Mucosa of stomach (tissue), 1 donor: Measurements from ENCODE around the gene HOXC10.

Experiments
- H3K27me3 ChIP-seq: one replicate; pipeline ENCODE4 v1.7.0; 2013; ENCODE audit warnings: mild to moderate bottlenecking, low read length; ENCODE audit not compliant: control insufficient read depth, insufficient read depth
- H3K36me3 ChIP-seq: one replicate; pipeline ENCODE4 v1.7.0; 2013; ENCODE audit warnings: low read length; ENCODE audit not compliant: control insufficient read depth, insufficient read depth
- H3K4me1 ChIP-seq: one replicate; pipeline ENCODE4 v1.7.0; 2013; ENCODE audit warnings: mild to moderate bottlenecking, low read length; ENCODE audit not compliant: control insufficient read depth, insufficient read depth
- H3K4me3 ChIP-seq: one replicate; pipeline ENCODE4 v1.7.0; 2013; ENCODE audit warnings: low read length
- H3K9ac ChIP-seq: one replicate; pipeline ENCODE4 v1.7.0; 2013; ENCODE audit warnings: mild to moderate bottlenecking, low read length, moderate library complexity
- H3K9me3 ChIP-seq: one replicate; pipeline ENCODE4 v1.7.0; 2013; ENCODE audit warnings: mild to moderate bottlenecking, low read length, moderate library complexity; ENCODE audit not compliant: control insufficient read depth
- donor health status: Pancreatic carcinoma.

The HOXC10 gene

DNA sequence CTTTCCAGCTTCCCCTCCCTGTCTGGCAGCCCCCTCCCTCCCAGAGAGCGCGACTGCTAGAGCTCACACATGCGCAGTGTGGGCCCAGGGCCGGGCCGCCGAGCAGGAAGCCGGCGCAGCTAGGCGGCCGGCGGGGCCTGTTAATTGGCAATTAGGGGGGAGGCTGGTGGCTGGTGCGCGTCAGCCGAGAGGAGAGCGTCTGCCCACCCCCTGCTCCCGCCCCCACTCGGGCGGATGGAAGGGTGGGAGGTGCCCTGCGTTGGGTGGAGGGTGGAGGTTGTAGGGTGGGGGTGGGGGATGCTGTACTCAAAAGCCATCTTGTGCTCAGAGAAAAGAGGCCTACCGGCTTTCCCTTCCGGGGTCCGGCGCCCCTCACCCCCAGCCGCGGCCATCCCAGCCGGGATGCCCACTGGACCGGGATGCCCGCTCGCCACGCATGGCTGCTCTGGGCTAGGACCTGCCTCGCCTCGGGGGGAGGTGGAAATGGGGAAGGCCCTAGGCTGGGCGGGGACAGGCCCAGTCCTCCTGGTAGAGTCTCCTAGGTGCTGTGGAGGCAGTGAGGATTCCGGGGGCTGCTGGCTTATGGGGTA lies 33.0 kb downstream of the HOXC10 start:
- no peaks in the 10 kb centered on the region for H3K36me3 ChIP-seq
- H3K4me1 ChIP-seq: peaks cover 31% of the 10 kb centered on the region
- H3K9me3 ChIP-seq: no peaks in the 10 kb centered on the region
- peaks cover 98% of the 10 kb centered on the region for H3K27me3 ChIP-seq
- H3K4me3 ChIP-seq: no peak overlapping the region
- peak overlapping the region; percentile 22 for H3K9ac ChIP-seq

DNA sequence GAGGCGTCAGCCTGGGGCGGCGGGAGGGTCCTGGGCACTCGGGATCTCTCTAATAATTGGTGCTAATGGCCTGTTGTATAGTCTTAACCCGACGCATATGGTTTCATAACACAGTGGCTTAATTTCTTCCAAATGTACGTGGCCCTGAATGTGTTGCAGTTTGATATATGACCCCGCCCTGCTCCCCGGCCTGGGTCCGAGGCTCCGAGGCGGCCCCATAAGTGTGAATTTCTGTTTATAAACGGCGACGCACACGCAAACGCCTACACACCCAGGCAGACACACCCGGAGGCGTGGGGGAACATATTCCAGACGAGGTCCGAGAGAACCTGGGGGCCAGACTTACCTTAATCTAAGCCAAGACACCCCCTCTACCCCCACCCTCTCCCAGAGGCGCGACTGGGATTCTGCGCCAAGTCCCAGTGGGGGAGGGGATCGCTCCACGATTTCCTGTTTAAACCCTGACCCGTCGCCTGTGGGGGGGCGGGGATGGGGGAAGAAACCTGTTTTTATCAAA lies 33.6 kb downstream of the HOXC10 start:
- Histone ChIP-seq H3K4me3 (no peak overlapping the region), H3K9me3 (no peaks in the 10 kb centered on the region), H3K4me1 (peaks cover 31% of the 10 kb centered on the region), H3K9ac (no peak overlapping the region), H3K36me3 (no peaks in the 10 kb centered on the region), H3K27me3 (peaks cover 98% of the 10 kb centered on the region)

- Histone ChIP-seq H3K9me3 (no peaks in the 10 kb centered on the region), H3K27me3 (peaks cover 98% of the 10 kb centered on the region), H3K4me1 (peaks cover 31% of the 10 kb centered on the region), H3K4me3 (no peak overlapping the region), H3K36me3 (no peaks in the 10 kb centered on the region), H3K9ac (no peak overlapping the region)
These were observed 34.3 kb downstream of the HOXC10 start for GRCh38 chr12:54019091-54019811.

- Histone ChIP-seq H3K9me3 (no peaks in the 10 kb centered on the region), H3K36me3 (no peaks in the 10 kb centered on the region), H3K4me3 (no peak overlapping the region), H3K27me3 (peaks cover 98% of the 10 kb centered on the region), H3K4me1 (peaks cover 28% of the 10 kb centered on the region), H3K9ac (no peak overlapping the region)
These were observed 35.1 kb downstream of the HOXC10 start for GRCh38 chr12:54019924-54020590.

DNA sequence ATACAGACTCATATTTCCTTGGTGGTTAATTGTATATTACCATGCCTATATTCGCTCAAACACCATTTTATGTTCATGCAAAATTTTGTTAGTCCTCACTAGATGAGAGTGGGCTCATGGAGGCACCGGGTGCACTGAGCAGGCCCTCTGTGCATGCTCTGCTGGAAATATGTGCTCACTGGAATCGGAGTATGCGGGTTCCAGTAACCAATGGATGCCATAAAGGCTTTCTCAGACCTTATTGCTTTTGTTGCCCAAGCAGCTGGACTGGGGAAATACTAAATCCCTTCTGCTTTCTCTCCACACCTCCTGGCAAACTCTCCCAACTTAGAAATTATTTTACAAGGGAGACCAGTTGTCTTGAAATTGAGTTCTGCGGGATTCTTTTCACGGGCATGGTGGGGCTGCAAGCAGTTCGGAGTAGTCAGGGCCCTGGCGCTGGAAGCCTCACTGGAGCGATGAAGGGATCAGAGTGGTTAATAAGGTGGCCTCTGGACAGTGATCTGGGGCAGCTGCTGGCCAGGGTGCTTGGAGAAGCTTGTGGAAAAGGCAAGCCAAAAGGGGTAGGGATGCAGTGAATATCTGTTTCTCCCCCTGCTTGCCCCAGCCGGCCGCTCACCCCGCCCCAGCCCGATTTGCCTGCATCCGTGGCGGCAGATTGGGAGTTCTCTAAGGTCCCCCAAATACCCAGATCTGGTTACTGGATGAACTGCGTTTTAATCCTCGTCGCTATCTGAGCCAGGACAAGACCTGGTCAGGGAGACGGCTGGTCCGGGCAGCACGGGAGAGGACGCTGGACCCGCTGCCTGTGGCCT lies 35.9 kb downstream of the HOXC10 start:
- H3K4me1 ChIP-seq: peaks cover 22% of the 10 kb centered on the region
- H3K27me3 ChIP-seq: peaks cover 98% of the 10 kb centered on the region
- H3K9ac ChIP-seq: no peak overlapping the region
- no peak overlapping the region for H3K4me3 ChIP-seq
- no peaks in the 10 kb centered on the region for H3K36me3 ChIP-seq
- H3K9me3 ChIP-seq: no peaks in the 10 kb centered on the region

GRCh38 chr12:54021432-54022013 lies 36.6 kb downstream of the HOXC10 start:
- Histone ChIP-seq H3K4me1 (peaks cover 22% of the 10 kb centered on the region), H3K27me3 (peaks cover 99% of the 10 kb centered on the region), H3K9ac (no peak overlapping the region), H3K4me3 (no peak overlapping the region), H3K9me3 (no peaks in the 10 kb centered on the region), H3K36me3 (no peaks in the 10 kb centered on the region)

DNA sequence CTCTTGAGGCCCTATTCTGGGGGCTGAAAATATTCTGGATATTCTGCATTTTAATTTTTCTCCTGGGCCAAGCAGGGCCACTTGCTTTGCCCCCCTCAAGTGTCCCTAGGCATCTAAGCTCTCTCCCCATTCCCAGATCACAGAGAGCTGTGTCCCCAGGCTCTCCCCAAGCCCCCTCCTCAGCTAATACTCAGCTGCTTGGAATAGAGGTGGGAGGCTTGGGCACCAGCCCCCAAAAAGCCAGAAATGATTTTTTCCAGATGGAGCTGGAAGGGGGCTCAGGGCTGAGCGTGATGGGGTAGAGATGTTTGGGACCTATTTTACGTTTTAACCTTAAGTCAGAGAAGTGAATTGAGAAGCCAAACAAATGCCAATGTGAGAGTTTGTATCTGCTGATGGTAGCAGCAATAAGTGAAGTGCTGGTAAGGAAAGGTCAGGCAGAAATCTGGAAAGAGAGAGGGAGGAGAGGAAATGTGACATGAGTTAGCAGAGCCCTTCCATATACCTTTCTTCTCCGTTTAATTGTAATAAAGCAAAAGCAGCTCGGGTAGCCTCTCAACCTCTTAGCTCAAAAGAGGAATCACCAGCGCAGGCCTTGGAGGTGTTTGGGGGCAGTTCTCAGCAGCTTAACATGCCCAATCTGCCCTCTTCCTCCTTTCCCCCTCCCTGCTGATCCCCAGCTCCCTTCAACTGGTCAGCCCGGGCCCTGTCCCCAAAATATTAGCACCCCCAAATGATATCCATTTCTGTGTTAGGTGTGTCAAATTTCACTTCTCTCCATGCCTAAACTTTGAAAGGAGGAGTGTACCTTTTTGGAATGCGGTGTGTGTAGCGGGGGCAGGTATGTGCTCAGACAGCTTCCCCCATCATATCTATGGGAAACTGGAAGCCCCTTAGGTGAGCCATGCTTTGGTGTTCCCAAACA lies 38.3 kb downstream of the HOXC10 start:
- Histone ChIP-seq H3K4me1 (peaks cover 13% of the 10 kb centered on the region), H3K27me3 (peaks cover 98% of the 10 kb centered on the region), H3K4me3 (no peak overlapping the region), H3K9me3 (no peaks in the 10 kb centered on the region), H3K36me3 (no peaks in the 10 kb centered on the region), H3K9ac (no peak overlapping the region)

DNA sequence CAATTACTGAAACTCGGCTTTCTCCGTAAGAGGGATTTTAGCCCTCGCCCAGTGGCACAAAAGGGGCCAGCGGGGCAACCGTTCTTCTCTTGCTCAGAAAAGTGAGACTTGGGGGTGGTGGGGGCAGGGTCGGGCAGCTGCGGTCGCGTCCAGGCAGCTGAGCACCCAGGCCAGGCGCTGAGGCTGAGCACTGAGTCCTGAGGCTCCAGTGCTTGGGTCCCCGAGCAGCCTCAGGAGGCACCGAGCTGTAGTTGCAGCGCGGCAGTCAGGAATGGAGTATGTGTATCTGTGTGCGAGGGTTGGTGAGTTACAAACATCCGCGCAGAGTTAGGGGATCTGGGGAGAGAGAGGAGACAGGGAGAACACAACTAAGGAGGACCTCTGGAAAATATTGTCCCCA lies 39.2 kb downstream of the HOXC10 start:
- Histone ChIP-seq H3K36me3 (no peaks in the 10 kb centered on the region), H3K9ac (no peak overlapping the region), H3K9me3 (no peaks in the 10 kb centered on the region), H3K27me3 (peaks cover 99% of the 10 kb centered on the region), H3K4me1 (peaks cover 7% of the 10 kb centered on the region), H3K4me3 (no peak overlapping the region)

GRCh38 chr12:54024581-54025305 lies 39.8 kb downstream of the HOXC10 start:
- Histone ChIP-seq H3K9me3 (no peaks in the 10 kb centered on the region), H3K4me1 (peaks cover under 1% of the 10 kb centered on the region), H3K9ac (no peak overlapping the region), H3K4me3 (no peak overlapping the region), H3K36me3 (no peaks in the 10 kb centered on the region), H3K27me3 (peaks cover 97% of the 10 kb centered on the region)

DNA sequence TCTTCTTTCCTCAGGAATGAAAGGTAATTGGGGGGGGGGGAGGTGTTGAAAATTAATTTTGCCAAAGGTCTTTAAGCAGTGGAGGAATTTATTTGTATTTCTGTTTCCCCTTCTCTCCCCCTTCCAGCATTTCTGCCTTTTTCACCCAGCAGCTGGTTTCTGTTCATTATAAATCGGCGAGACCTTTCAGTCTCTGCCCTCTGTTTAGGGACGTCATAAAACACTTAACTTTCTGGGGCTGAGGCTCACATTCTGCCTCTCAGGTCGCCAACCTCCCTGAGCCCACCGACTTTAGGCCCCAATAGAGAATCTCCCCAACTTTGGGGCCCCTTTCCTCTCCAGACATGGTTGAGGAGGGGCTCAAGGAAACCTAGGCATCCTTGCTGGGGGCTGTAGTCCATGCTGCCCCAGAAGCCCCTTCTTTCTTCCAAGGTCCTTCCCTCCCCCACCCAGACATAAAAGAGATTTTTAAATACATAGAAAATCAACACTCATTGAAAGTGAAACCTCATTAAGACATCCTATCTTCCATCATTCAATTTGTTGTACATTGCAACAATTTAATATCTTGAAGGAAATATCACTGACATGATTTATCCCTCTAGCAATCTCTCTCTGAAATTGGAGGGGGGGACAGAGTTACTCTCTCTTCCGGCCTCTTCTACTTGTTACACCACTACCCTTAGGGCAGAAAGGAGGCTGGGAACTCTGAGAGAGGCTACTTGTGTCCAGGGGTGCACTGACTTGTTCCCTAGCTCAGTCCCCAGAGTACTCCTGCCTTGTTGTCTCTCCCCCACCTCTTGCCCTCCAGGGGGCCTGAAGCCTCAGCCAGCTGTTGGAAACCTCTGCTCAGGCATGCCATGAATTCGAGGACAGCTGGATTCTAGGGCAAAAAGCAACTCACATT lies 40.8 kb downstream of the HOXC10 start:
- Histone ChIP-seq H3K4me1 (no peaks in the 10 kb centered on the region), H3K9ac (no peak overlapping the region), H3K4me3 (no peak overlapping the region), H3K36me3 (no peaks in the 10 kb centered on the region), H3K9me3 (no peaks in the 10 kb centered on the region), H3K27me3 (peaks cover 97% of the 10 kb centered on the region)
